Right atrium auricular region (tissue), 2 donors: ENCODE measurements around the gene PPP1R17. TPM values are rescaled to one million over a fixed set of nuclear protein-coding genes. Genes with fewer than 3 reads are reported as not detected.

Source experiments
- DNase-seq: peaks from one replicate; pipeline ENCODE4 v3.0.0-alpha.2; 2019; ENCODE audit warnings: low spot score
- H3K27ac ChIP-seq, 2 donors: fragments of 200-600 bp; sonication (generic); 1 replicate in 1 of 2; 2 replicates in 1 of 2; pipeline ENCODE4 v1.5.1; 2016 to 2019
- H3K27me3 ChIP-seq, 2 donors: fragments of 200-600 bp; sonication (generic); one replicate each; pipeline versions ENCODE4 v1.5.1 to v1.6.0; 2017 to 2019
- H3K36me3 ChIP-seq: fragments of 200-600 bp; sonication (generic); one replicate; pipeline ENCODE4 v1.5.1; 2016
- H3K4me1 ChIP-seq, 2 donors: fragments of 200-600 bp; sonication (generic); one replicate each; pipeline versions ENCODE4 v1.5.1 to v1.6.0; 2017 to 2019
- H3K4me3 ChIP-seq, 2 donors: fragments of 200-600 bp; sonication (generic); 1 replicate in 1 of 2; 2 replicates in 1 of 2; pipeline ENCODE4 v1.5.1; 2017 to 2019; ENCODE audit warnings: mild to moderate bottlenecking in 1 of 2, moderate library complexity in 1 of 2
- H3K9me3 ChIP-seq, 2 donors: fragments of 200-600 bp; sonication (generic); one replicate each; pipeline ENCODE4 v1.5.1; 2019
- total RNA-seq, 2 donors: library from RNA; depleted of rRNA; stranded (reverse); fragments of >200 nt; gene quantifications; one replicate each; pipeline ENCODE4 v1.1.0, GENCODE V29; 2016
- TF ChIP-seq, protein P1 (sequence below), 2 donors: fragments of 200-600 bp; sonication (generic); IDR thresholded peaks; one replicate each; pipeline ENCODE4 v1.5.1; 2019; ENCODE audit warnings: antibody characterized with exemption in 2 of 2

PPP1R17 gene
- not detected for total RNA-seq

DNA sequence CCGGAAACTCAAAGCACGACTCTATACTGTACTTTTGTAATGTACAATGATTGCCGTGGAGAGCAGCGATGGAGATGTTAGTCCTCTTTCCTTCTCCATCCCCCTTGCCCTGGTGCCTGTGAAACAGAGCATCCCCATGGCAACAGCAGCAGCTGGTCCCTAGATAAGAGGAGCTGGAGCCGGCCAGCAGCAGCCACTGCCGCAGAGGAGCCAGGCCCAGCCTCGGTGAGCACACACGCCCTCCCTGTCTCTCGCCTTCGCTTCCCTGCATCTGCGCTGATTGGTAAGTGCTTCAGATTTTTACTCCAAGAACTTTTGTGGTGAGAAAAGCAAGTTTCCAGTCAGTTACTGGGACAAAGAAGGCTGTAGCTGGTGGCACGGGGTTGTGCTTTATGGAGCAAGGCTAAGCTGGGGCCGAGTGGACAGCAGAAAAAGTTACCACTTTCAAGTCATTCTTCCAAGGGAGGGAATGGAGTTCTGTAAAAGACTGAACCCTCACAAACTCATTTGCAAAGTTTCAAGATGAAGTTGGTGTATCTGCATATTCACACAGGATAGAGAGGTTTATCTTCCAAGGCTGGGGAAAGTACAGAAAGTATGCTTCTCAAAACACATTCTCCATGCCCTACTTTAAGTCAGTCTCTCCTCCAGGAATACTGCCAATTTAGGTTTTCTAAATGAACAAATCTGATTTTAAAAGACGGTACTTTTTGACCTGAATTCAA lies at the start of gene PPP1R17:
Gene PPP1R17, plus strand, starts transcription at position 192 of the 725 bp plus-strand sequence. CDS start 5,227 bp downstream, outside the sequence.
- no peak for DNase-seq
- H3K27ac ChIP-seq: no peak within 1 kb of the TSS
- H3K36me3 ChIP-seq: no peaks in the 10 kb centered on the region
- no peaks in the 10 kb centered on the region for H3K9me3 ChIP-seq
- no peaks in the 10 kb centered on the region for H3K4me1 ChIP-seq
- H3K27me3 ChIP-seq: no peaks in the 10 kb centered on the region
- no peak within 1 kb of the TSS for H3K4me3 ChIP-seq
- TF ChIP-seq, protein P1, sequence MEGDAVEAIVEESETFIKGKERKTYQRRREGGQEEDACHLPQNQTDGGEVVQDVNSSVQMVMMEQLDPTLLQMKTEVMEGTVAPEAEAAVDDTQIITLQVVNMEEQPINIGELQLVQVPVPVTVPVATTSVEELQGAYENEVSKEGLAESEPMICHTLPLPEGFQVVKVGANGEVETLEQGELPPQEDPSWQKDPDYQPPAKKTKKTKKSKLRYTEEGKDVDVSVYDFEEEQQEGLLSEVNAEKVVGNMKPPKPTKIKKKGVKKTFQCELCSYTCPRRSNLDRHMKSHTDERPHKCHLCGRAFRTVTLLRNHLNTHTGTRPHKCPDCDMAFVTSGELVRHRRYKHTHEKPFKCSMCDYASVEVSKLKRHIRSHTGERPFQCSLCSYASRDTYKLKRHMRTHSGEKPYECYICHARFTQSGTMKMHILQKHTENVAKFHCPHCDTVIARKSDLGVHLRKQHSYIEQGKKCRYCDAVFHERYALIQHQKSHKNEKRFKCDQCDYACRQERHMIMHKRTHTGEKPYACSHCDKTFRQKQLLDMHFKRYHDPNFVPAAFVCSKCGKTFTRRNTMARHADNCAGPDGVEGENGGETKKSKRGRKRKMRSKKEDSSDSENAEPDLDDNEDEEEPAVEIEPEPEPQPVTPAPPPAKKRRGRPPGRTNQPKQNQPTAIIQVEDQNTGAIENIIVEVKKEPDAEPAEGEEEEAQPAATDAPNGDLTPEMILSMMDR (IDR thresholded peaks at IDR 0.05): no peak

DNA sequence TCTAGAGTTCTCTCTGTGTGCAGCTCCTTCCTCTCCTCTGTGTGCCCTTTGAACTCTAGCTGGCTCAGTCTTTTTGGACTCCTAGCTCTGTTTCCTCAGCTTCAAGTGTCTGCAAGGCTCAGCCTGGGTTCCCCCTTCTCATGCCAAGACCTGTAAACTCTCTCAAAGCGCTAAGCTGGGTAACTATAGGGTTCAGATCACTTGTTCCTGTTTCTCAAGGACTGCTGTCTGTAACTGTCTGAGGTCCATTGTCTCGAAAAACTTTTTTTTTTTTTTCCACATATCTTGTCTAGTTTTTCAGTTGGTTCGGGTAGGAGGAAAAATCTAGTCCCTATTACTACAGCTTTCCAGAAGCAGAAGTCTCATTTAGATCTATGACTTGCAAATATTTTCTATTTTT lies 46.6 kb upstream of the PPP1R17 start:
- no peak for DNase-seq
- Histone ChIP-seq H3K9me3 (no peaks in the 10 kb centered on the region), H3K4me3 (no peak overlapping the region), H3K27me3 (no peaks in the 10 kb centered on the region), H3K4me1 (no peaks in the 10 kb centered on the region), H3K36me3 (no peaks in the 10 kb centered on the region), H3K27ac (no peak overlapping the region)
- TF ChIP-seq, protein P1 (IDR thresholded peaks at IDR 0.05): no peak

DNA sequence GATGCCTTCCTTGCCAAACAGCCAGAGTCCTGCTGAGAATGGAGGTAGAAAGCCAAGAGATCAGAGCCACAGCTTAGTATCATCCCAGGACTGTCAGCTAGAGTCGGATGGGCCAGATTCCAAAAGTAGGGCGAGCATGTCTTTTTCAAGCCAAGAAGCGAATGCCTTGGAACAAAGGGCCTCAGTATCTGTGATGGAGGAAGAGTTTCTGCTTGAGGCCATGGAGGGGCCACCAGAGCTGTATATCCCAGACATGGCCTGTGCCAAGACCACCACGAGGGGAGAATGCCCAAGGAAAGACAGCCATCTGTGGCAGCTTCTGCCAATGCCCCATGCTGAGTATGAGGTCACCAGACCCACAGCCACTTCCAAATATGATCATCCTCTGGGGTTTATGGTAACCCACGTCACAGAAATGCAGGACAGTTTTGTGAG lies 44.3 kb upstream of the PPP1R17 start:
- Histone ChIP-seq H3K36me3 (no peaks in the 10 kb centered on the region), H3K4me1 (no peaks in the 10 kb centered on the region), H3K27ac (no peak overlapping the region), H3K4me3 (no peak overlapping the region), H3K27me3 (no peaks in the 10 kb centered on the region), H3K9me3 (no peaks in the 10 kb centered on the region)
- DNase-seq: no peak
- TF ChIP-seq, protein P1 (IDR thresholded peaks at IDR 0.05): no peak

DNA sequence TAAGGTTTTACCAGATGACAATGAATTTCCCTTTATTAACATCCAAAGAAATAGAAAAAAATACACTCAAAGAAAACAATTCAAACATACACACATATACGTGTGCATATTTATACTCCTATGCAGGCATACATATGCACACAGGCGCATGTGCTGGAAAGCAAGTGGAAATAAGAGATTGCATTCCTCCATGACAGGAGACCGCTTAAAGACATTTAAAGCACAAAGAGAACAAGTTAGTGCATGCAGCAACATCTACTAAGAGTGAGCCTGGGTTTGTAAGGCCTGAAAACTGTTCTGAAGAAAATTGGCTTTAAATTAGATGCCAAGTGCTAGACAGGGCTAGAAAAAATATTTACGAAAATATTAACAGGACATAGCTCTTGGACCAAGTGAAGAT lies 40.1 kb upstream of the PPP1R17 start:
- H3K36me3 ChIP-seq: no peaks in the 10 kb centered on the region
- no peaks in the 10 kb centered on the region for H3K27me3 ChIP-seq
- no peaks in the 10 kb centered on the region for H3K4me1 ChIP-seq
- no peak overlapping the region for H3K4me3 ChIP-seq
- H3K27ac ChIP-seq: no peak overlapping the region
- TF ChIP-seq, protein P1 (IDR thresholded peaks at IDR 0.05): no peak
- H3K9me3 ChIP-seq: no peaks in the 10 kb centered on the region
- no peak for DNase-seq

DNA sequence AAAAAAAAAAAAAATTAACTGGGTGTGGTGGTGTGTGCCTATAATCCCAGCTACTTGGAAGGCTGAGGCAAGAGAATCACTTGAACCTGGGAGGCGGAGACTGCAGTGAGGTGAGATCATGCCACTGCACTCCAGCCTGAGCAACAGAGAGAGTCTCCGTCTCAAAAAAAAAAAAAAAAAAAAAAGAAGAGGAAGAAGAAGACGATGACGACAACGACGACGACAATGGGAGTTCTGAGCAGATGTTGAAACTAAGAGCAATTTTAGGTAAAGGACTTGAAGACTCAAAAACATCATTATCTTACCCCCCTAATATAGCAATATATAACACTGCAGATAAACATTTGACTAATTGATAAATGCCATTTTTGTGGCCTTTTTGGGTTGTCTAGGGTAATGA lies 39.5 kb upstream of the PPP1R17 start:
- H3K27ac ChIP-seq: no peak overlapping the region
- no peaks in the 10 kb centered on the region for H3K4me1 ChIP-seq
- no peaks in the 10 kb centered on the region for H3K36me3 ChIP-seq
- no peaks in the 10 kb centered on the region for H3K27me3 ChIP-seq
- H3K9me3 ChIP-seq: no peaks in the 10 kb centered on the region
- TF ChIP-seq, protein P1 (IDR thresholded peaks at IDR 0.05): no peak
- H3K4me3 ChIP-seq: no peak overlapping the region
- DNase-seq: no peak

DNA sequence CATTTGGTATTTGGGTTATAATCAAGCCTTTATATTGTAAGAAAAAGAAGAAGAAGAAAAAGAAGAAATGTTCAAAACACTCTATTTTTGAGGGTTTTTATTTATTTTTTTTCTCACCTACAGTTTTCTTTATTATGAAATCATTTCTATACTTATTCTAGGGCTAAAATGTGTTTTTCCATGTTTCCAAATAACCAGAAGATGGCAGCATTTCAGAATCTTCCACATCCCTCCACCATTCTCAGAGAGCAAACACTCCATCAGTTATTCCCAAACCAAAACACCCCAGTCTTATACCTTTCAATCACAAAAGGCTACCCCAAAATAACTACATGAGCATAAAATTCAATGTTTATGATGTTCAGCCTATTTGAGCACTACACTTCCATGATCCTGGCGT lies 38.7 kb upstream of the PPP1R17 start:
- Histone ChIP-seq H3K36me3 (no peaks in the 10 kb centered on the region), H3K4me1 (no peaks in the 10 kb centered on the region), H3K27me3 (no peaks in the 10 kb centered on the region), H3K27ac (no peak overlapping the region), H3K9me3 (no peaks in the 10 kb centered on the region), H3K4me3 (no peak overlapping the region)
- no peak for DNase-seq
- TF ChIP-seq, protein P1 (IDR thresholded peaks at IDR 0.05): peak in 1 of 2 donors; percentile 25
